AG04449 (cell line): ENCODE measurements around the gene PRKCE.

Experiments
- CTCF ChIA-PET: fragments of 350-600 bp; formaldehyde crosslinking; extraction: SDS; loops from one replicate; lab custom pipeline; 2021; ENCODE audit warnings: antibody characterized with exemption; lab: Yijun Ruan, JAX
- POLR2A ChIA-PET: fragments of 400-600, 350-600 bp; formaldehyde crosslinking; extraction: SDS; loops from one replicate; lab custom pipeline; 2020; ENCODE audit warnings: antibody characterized with exemption, inconsistent platforms; lab: Yijun Ruan, JAX
- DNase-seq: peaks from one replicate; pipeline ENCODE4 v3.0.0-alpha.2; 2010; ENCODE audit warnings: low read depth, low spot score
- H3K4me3 ChIP-seq: 2 replicates; pipeline ENCODE4 v1.5.1; 2011; ENCODE audit warnings: low read depth, mild to moderate bottlenecking, control low read depth, low read length
- CTCF ChIP-seq: IDR thresholded peaks from one replicate; pipeline ENCODE4 v1.5.1; 2011; ENCODE audit warnings: mild to moderate bottlenecking, moderate library complexity, low read length, control low read depth, inconsistent platforms; ENCODE audit not compliant: insufficient read depth; ENCODE audit errors: missing control alignments

Gene PRKCE

DNA sequence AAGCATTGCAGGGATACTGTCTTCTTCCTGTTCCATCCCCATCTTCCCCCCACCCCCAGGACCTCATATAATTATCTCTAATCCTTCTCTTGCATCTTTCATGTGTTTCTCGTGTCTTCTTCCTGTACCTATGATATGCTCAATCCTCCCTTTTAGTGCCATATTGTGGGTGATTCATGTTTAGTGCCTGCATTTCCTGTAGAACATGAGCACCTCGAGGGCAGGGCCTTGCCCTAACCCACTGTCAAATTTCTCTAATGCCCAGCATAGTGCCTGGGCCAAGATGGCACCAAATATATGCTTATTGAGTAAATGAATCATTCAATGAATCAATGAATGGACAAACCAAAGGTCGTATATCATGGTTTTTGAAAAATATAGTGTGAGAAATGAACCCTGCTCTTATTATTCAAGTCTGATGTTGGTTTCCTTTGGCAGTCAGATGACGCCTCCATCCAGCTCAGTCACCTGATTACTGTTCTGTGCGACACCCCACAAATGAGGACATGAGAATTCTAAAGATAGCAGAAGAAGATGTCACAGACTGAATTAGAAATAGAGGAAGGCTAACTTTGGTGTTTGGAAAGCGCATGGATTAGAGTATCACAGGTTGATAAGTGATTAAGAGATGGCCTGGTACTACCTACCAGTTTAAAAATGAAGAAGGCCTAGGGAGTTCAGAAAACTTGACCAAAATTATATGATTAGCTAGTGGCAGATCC, 278.4 kb downstream of the PRKCE start:
- ChIA-PET POLR2A (no interaction called here), CTCF (interaction anchor here (0.7 to 1.2 kb wide), 2 partner anchors 45 to 283 kb away, joined by 3 read pairs; no protein-coding TSS in a partner anchor)
- no peak for DNase-seq
- TF ChIP-seq CTCF: no peak
- H3K4me3 ChIP-seq: no peak overlapping the region

GRCh38 chr2:45930396-45930792, 278.9 kb downstream of the PRKCE start:
- DNase-seq: no peak

DNA sequence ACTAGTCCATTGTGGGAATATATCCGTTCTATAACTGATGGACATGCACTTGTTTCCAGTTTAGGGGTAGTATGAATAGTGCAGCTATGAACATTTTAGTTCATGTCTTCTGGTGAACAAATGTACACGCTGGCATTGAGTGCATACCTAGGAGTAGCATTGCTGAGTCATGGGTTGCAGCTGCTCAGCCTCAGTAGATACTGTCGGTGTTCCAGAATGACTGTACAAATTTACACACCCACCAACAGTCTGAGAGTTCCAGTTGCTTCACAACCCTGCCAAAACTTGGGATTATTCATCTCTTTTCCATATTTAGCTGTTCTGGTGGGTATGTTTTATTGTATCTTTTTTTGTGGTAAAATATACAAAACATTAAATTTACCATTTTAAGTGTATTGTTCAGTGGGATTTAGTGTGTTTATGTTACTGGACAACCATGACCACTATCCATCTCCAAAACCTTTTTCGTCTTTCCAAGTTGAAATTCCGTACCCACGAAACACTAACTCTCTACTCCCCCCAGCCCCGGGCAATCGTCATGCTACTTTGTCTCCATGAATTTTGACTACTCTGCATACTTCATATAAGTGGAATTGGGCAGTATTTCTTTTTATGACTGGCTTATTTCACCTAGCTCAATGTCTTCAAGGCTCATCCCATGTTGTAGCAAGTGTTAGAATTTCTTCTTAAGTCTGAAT, 281.0 kb downstream of the PRKCE start:
- no peak overlapping the region for H3K4me3 ChIP-seq
- no peak for TF ChIP-seq CTCF
- no peak for DNase-seq
- ChIA-PET POLR2A (no interaction called here), CTCF (interaction anchor here (0.7 to 1.3 kb wide), 3 partner anchors 152 to 288 kb away, joined by 3 read pairs; no protein-coding TSS in a partner anchor)

More at GRCh38 chr2:45930396-45930792, 278.9 kb downstream of the PRKCE start:
- TF ChIP-seq CTCF: no peak
- POLR2A ChIA-PET: no interaction called here
- CTCF ChIA-PET: interaction anchor here (1.2 kb wide), 2 partner anchors 151 to 266 kb away, joined by 3 read pairs; no protein-coding TSS in a partner anchor
- no peak overlapping the region for H3K4me3 ChIP-seq

DNA sequence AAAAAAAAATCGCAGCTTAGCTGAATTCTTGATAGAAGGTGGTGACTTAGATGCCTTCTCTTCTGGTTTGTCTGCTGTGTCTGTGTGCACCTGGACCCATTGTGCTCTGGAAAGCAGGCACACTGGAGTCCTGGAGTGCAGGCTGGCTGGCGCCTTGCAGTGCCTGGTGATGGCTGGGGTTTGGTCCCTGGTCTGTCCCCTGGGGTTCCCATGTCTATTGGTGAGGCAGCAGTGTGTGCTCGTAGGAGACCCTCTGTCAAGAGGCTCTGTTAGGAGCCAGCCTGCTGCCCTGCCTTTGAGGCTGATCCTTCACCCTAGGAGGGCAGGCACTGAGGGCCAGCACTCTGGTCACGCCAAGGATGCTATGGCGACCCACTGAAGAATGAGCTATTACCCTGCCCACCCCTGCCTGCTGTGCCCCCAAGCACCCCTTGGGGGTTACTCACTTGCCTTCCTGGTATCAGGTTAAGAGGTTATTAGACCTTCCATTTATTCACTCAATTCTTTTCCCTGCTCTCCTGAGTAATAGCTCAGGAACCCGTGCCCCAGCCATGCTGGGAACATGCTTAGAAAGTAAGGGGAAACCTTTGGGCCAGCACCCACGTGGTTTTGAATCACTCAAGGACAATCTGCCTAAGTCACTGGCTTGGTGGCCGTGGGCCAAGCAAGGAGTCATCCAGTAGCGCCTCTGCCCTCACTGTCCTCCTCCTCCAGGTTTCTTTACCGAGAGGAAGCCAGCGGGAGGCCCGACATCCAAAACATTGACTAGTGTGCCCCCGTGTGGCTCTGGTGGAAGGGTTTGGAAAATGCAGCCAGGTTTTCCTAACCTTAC, 284.5 kb downstream of the PRKCE start:
- POLR2A ChIA-PET: interaction anchor here (0.7 to 1.1 kb wide), 3 partner anchors 84 to 286 kb away, joined by 3 to 7 read pairs (median 3); no protein-coding TSS in a partner anchor
- no peak overlapping the region for H3K4me3 ChIP-seq

GRCh38 chr2:45936623-45936979, 285.1 kb downstream of the PRKCE start:
- H3K4me3 ChIP-seq: no peak overlapping the region
- CTCF ChIA-PET: interaction anchor here (0.9 to 7.0 kb wide), 22 partner anchors 8 to 351 kb away, joined by 3 to 72 read pairs (median 4); partner anchors contain the start of gene PRKCE
- DNase-seq: no peak
- no peak for TF ChIP-seq CTCF
- POLR2A ChIA-PET: interaction anchor here (1.1 kb wide), 1 partner anchor 287 kb away, joined by 7 read pairs; no protein-coding TSS in a partner anchor

More for the DNA sequence above, 284.5 kb downstream of the PRKCE start:
- peak; percentile 81 for TF ChIP-seq CTCF
- DNase-seq: peak; percentile 91
- CTCF ChIA-PET: interaction anchor here (0.6 to 7.0 kb wide), 31 partner anchors 8 to 420 kb away, joined by 3 to 72 read pairs (median 4); partner anchors contain the start of gene PRKCE
